GM23338 (cell line): Measurements from ENCODE around the gene NR2E3. TPM values are rescaled to one million over a fixed set of nuclear protein-coding genes. Genes with fewer than 3 reads are reported as not detected.

Experiments
- ATAC-seq: fragments of 200-7000 bp; cut with Tn5 transposase; 3 replicates; pipeline ENCODE4 v1.9.1; 2020
- DNase-seq: peaks from one replicate; pipeline ENCODE4 v3.0.0-alpha.2; 2015; ENCODE audit warnings: low spot score
- H2AFZ ChIP-seq: fragments of 200-600 bp; sonication (generic); 2 replicates; pipeline ENCODE4 v1.8.0; 2016; ENCODE audit warnings: antibody characterized with exemption, mild to moderate bottlenecking, moderate library complexity
- H3F3A ChIP-seq: fragments of 200-600 bp; sonication (generic); replicated peaks from 2 replicates; pipeline ENCODE4 v1.8.0; 2017; ENCODE audit warnings: antibody characterized with exemption, mixed run types, low read depth
- H3K27ac ChIP-seq: fragments of 200-600 bp; sonication (generic); 2 replicates; pipeline ENCODE4 v1.6.1; 2016; ENCODE audit warnings: low read depth
- H3K27me3 ChIP-seq: fragments of 200-600 bp; sonication (generic); 2 replicates; pipeline ENCODE4 v1.8.0; 2016; ENCODE audit warnings: mild to moderate bottlenecking, mixed run types, moderate library complexity; ENCODE audit not compliant: insufficient read depth
- H3K36me3 ChIP-seq: fragments of 200-600 bp; sonication (generic); 2 replicates; pipeline ENCODE4 v1.8.0; 2016; ENCODE audit warnings: mild to moderate bottlenecking; ENCODE audit not compliant: insufficient read depth
- H3K4me1 ChIP-seq: fragments of 200-600 bp; sonication (generic); 2 replicates; pipeline ENCODE4 v1.8.0; 2016; ENCODE audit warnings: mild to moderate bottlenecking, moderate library complexity; ENCODE audit not compliant: insufficient read depth
- H3K4me2 ChIP-seq: fragments of 200-600 bp; sonication (generic); 2 replicates; pipeline ENCODE4 v1.7.1; 2017; ENCODE audit warnings: mixed run types
- H3K4me3 ChIP-seq: fragments of 200-600 bp; sonication (generic); 2 replicates; pipeline ENCODE4 v1.6.1; 2016; ENCODE audit warnings: mixed run types
- H3K79me2 ChIP-seq: fragments of 200-600 bp; sonication (generic); replicated peaks from 2 replicates; pipeline ENCODE4 v1.8.0; 2017; ENCODE audit warnings: mild to moderate bottlenecking; ENCODE audit not compliant: insufficient read depth
- H3K9me2 ChIP-seq: fragments of 200-600 bp; sonication (generic); 2 replicates; pipeline ENCODE4 v1.8.0; 2017; ENCODE audit not compliant: insufficient read depth
- H4K20me1 ChIP-seq: fragments of 200-600 bp; sonication (generic); replicated peaks from 2 replicates; pipeline ENCODE4 v1.8.0; 2017; ENCODE audit warnings: mild to moderate bottlenecking; ENCODE audit not compliant: insufficient read depth
- H3K27ac Mint-ChIP-seq: 2 replicates; pipeline ENCODE4 v1.8.0; 2020; ENCODE audit warnings: inconsistent platforms, mild to moderate bottlenecking, moderate library complexity, mixed read lengths
- H3K27me3 Mint-ChIP-seq: 3 replicates; pipeline ENCODE4 v1.8.0; 2022; ENCODE audit warnings: low read depth, mild to moderate bottlenecking, moderate library complexity, mixed read lengths, inconsistent platforms; ENCODE audit not compliant: insufficient read depth, poor library complexity
- H3K36me3 Mint-ChIP-seq: 3 replicates; pipeline ENCODE4 v1.8.0; 2021; ENCODE audit warnings: low read depth, mild to moderate bottlenecking, inconsistent platforms, moderate library complexity, mixed read lengths
- H3K4me1 Mint-ChIP-seq: 3 replicates; pipeline ENCODE4 v1.8.0; 2020; ENCODE audit warnings: mild to moderate bottlenecking, inconsistent platforms, mixed read lengths
- H3K4me3 Mint-ChIP-seq: 3 replicates; pipeline ENCODE4 v1.8.0; 2021; ENCODE audit warnings: moderate library complexity, mild to moderate bottlenecking, inconsistent platforms, mixed read lengths
- H3K9me3 Mint-ChIP-seq: 3 replicates; pipeline ENCODE4 v1.8.0; 2020; ENCODE audit warnings: moderate library complexity, mild to moderate bottlenecking, inconsistent platforms, mixed read lengths
- EZH2 ChIP-seq: fragments of 200-600 bp; sonication (generic); IDR thresholded peaks from one replicate; pipeline ENCODE4 v1.8.0; 2017; ENCODE audit warnings: antibody characterized with exemption, mild to moderate bottlenecking, low read depth; ENCODE audit not compliant: unreplicated experiment
- EZH2phosphoT487 ChIP-seq: fragments of 200-600 bp; sonication (generic); IDR thresholded peaks from one replicate; pipeline ENCODE4 v1.8.1; 2018; ENCODE audit warnings: antibody characterized with exemption; ENCODE audit not compliant: unreplicated experiment
- NANOG ChIP-seq: IDR thresholded peaks from 2 replicates; pipeline ENCODE4 v1.6.1; 2016; ENCODE audit warnings: antibody characterized with exemption, borderline replicate concordance
- POLR2AphosphoS5 ChIP-seq: IDR thresholded peaks from 2 replicates; pipeline ENCODE4 v1.6.1; 2016; ENCODE audit warnings: antibody characterized with exemption, low read depth
- REST ChIP-seq: IDR thresholded peaks from one replicate; pipeline ENCODE4 v1.6.1; 2018; ENCODE audit warnings: antibody characterized with exemption; ENCODE audit not compliant: unreplicated experiment
- ZNF331 ChIP-seq: fragments of 250-450 bp; sonication (Bioruptor Pico); IDR thresholded peaks from 2 replicates; pipeline ENCODE4 v1.5.0; 2020; ENCODE audit warnings: low read depth, mild to moderate bottlenecking, moderate library complexity
- polyA plus RNA-seq: library from polyadenylated mRNA; unstranded; fragments of >200 nt; fragmentation: Nextera tagmentation; extraction: Ambion mirVana; gene quantifications from 2 replicates; pipeline ENCODE4 v1.2.1, GENCODE V29; 2016
- total RNA-seq: library from RNA; depleted of rRNA; stranded (reverse); fragments of >200 nt; shearing (Covaris generic); gene quantifications from 2 replicates; pipeline ENCODE4 v1.2.3, GENCODE V29; 2014
- TF ChIP-seq, protein P1 (sequence below): IDR thresholded peaks from 2 replicates; pipeline ENCODE4 v1.6.1; 2016; ENCODE audit warnings: antibody characterized with exemption
- TF ChIP-seq, protein P2 (sequence below), 2 experiments: fragments of 200-600 bp in 1 of 2; sonication (generic) in 1 of 2; conservative IDR thresholded peaks; 2 replicates each; pipeline versions ENCODE4 v1.5.1 to v1.6.1; 2016 to 2017; ENCODE audit warnings: antibody characterized with exemption in 2 of 2, low read depth in 2 of 2, mild to moderate bottlenecking in 2 of 2, moderate library complexity in 1 of 2

NR2E3 gene
- total and polyA plus RNA-seq, 2 experiments from 2014 or later = 1.3 to 1.4 TPM

- Mint-ChIP-seq H3K4me1 (no peaks in the 10 kb centered on the region; the same call in 2 of the 3 replicates), H3K4me3 (no peak overlapping the region), H3K27ac (no peak overlapping the region), H3K36me3 (peaks cover 28% of the 10 kb centered on the region), H3K27me3 (no peaks in the 10 kb centered on the region), H3K9me3 (peaks cover 30% of the 10 kb centered on the region)
- DNase-seq (no peak), ATAC-seq (no peak)
- H3F3A ChIP-seq = no peaks in the 10 kb centered on the region
- peaks cover 4% of the 10 kb centered on the region; the same call in 1 of the 2 replicates for H3K36me3 ChIP-seq
- H2AFZ ChIP-seq = no peak overlapping the region
- no peak overlapping the region for H3K4me2 ChIP-seq
- no peaks in the 10 kb centered on the region for H3K79me2 ChIP-seq
- no peak for TF ChIP-seq REST
- TF ChIP-seq, protein P1, sequence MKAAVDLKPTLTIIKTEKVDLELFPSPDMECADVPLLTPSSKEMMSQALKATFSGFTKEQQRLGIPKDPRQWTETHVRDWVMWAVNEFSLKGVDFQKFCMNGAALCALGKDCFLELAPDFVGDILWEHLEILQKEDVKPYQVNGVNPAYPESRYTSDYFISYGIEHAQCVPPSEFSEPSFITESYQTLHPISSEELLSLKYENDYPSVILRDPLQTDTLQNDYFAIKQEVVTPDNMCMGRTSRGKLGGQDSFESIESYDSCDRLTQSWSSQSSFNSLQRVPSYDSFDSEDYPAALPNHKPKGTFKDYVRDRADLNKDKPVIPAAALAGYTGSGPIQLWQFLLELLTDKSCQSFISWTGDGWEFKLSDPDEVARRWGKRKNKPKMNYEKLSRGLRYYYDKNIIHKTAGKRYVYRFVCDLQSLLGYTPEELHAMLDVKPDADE = no peak
- TF ChIP-seq EZH2 = no peak
- no peak for TF ChIP-seq ZNF331 (CRISPR knock-in tag)
- TF ChIP-seq, protein P2, sequence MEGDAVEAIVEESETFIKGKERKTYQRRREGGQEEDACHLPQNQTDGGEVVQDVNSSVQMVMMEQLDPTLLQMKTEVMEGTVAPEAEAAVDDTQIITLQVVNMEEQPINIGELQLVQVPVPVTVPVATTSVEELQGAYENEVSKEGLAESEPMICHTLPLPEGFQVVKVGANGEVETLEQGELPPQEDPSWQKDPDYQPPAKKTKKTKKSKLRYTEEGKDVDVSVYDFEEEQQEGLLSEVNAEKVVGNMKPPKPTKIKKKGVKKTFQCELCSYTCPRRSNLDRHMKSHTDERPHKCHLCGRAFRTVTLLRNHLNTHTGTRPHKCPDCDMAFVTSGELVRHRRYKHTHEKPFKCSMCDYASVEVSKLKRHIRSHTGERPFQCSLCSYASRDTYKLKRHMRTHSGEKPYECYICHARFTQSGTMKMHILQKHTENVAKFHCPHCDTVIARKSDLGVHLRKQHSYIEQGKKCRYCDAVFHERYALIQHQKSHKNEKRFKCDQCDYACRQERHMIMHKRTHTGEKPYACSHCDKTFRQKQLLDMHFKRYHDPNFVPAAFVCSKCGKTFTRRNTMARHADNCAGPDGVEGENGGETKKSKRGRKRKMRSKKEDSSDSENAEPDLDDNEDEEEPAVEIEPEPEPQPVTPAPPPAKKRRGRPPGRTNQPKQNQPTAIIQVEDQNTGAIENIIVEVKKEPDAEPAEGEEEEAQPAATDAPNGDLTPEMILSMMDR (conservative IDR thresholded peaks at IDR 0.05; ENCODE audit: low read depth in 2 of 2) = no peak
- no peak for TF ChIP-seq POLR2AphosphoS5
- no peak for TF ChIP-seq EZH2phosphoT487
- H3K9me2 ChIP-seq = 0 out of 2 replicates have a peak, but pooled peaks cover 6% of the 10 kb centered on the region
- no peaks in the 10 kb centered on the region for H4K20me1 ChIP-seq
- H3K4me1 ChIP-seq = no peaks in the 10 kb centered on the region
- no peak overlapping the region for H3K27ac ChIP-seq
- no peaks in the 10 kb centered on the region for H3K27me3 ChIP-seq
- H3K4me3 ChIP-seq = no peak overlapping the region
Measured at GRCh38 chr15:71817351-71817750, 7.0 kb downstream of the NR2E3 start.

DNA sequence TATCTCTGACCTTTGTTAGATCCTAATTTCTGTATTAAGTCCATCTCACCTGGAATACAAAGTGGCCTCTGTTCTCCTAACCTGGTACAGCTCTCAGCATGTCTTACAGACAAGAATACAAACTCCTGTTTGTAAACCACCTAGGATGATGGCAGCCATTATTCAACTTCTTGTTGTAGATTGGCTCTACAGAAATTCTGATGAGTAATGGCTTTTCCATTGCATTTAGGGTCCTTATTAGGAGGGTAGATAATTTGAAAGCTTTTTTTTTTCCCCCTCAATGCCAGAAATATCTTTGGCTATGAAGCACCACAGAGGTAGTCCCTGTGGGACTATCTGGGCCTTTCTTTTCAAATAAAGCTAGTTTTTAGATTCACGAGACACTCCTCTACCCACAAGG is 9.8 kb downstream of the NR2E3 start:
- peaks cover 38% of the 10 kb centered on the region for H3K36me3 Mint-ChIP-seq
- Histone ChIP-seq H3K4me3 (no peak overlapping the region), H3F3A (no peaks in the 10 kb centered on the region), H2AFZ (no peak overlapping the region), H3K9me2 (0 out of 2 replicates have a peak, but pooled peaks cover 6% of the 10 kb centered on the region), H3K36me3 (peaks cover 4% of the 10 kb centered on the region; the same call in 1 of the 2 replicates), H3K4me2 (no peak overlapping the region), H4K20me1 (no peaks in the 10 kb centered on the region), H3K27ac (no peak overlapping the region), H3K79me2 (no peaks in the 10 kb centered on the region), H3K4me1 (no peaks in the 10 kb centered on the region), H3K27me3 (no peaks in the 10 kb centered on the region)
- ATAC-seq = no peak
- peaks cover 3% of the 10 kb centered on the region; the same call in 2 of the 3 replicates for H3K4me1 Mint-ChIP-seq
- H3K9me3 Mint-ChIP-seq = peaks cover 33% of the 10 kb centered on the region
- no peaks in the 10 kb centered on the region for H3K27me3 Mint-ChIP-seq
- H3K4me3 Mint-ChIP-seq = no peak overlapping the region
- DNase-seq = no peak
- no peak overlapping the region for H3K27ac Mint-ChIP-seq
- TF ChIP-seq NANOG (no peak), POLR2AphosphoS5 (no peak)
- TF ChIP-seq, protein P2 (conservative IDR thresholded peaks at IDR 0.05; ENCODE audit: low read depth in 2 of 2) = no peak
